ENCODE data around the gene DSE. TPM values are rescaled to one million over a fixed set of nuclear protein-coding genes. Genes with fewer than 3 reads are reported as not detected.

DSE gene
- total and polyA plus RNA-seq, 9 donors = 23.1 to 61.6 (median 40.6) TPM

GRCh38 chr6:116363759-116364158, 7.0 kb upstream of the DSE start:
- Histone ChIP-seq H3K9me3 (no peaks in the 10 kb centered on the region), H3K27ac (no peak overlapping the region), H3K4me1 (ENCODE audit: insufficient read depth) (no peaks in the 10 kb centered on the region), H3K27me3 (no peaks in the 10 kb centered on the region), H3K36me3 (no peaks in the 10 kb centered on the region), H3K4me3 (no peak overlapping the region)
- no peak for DNase-seq
- intact Hi-C loops (cut with DNase I) = no loop called here
- TF ChIP-seq POLR2A (IDR thresholded peaks at IDR 0.05) = no peak
- no peak for TF ChIP-seq EP300 (IDR thresholded peaks at IDR 0.05)

GRCh38 chr6:116364321-116364720, 6.4 kb upstream of the DSE start:
- no peak overlapping the region for H3K4me3 ChIP-seq
- H3K27me3 ChIP-seq = no peaks in the 10 kb centered on the region
- TF ChIP-seq EP300 (IDR thresholded peaks at IDR 0.05) = no peak
- no peak for TF ChIP-seq CTCF (IDR thresholded peaks at IDR 0.05)
- TF ChIP-seq POLR2A (IDR thresholded peaks at IDR 0.05) = no peak
- no peak overlapping the region for H3K27ac ChIP-seq
- WGBS, 3 donors = 53 to 72% (median 69%) methylated on average over 2 of the region's 2 CpGs
- intact Hi-C loops (cut with DNase I) = no loop called here
- H3K4me1 ChIP-seq (ENCODE audit: insufficient read depth) = no peaks in the 10 kb centered on the region
- DNase-seq = no peak
- H3K9me3 ChIP-seq = no peaks in the 10 kb centered on the region
- H3K36me3 ChIP-seq = no peaks in the 10 kb centered on the region

- no peak overlapping the region for H3K27ac ChIP-seq
- H3K4me1 ChIP-seq (ENCODE audit: insufficient read depth) = peaks cover 3% of the 10 kb centered on the region
- H3K36me3 ChIP-seq = no peaks in the 10 kb centered on the region
- TF ChIP-seq CTCF (IDR thresholded peaks at IDR 0.05) = no peak
- TF ChIP-seq POLR2A (IDR thresholded peaks at IDR 0.05) = no peak
- TF ChIP-seq EP300 (IDR thresholded peaks at IDR 0.05) = no peak
- no peak for DNase-seq
- intact Hi-C loops (cut with DNase I) = no loop called here
- no peaks in the 10 kb centered on the region for H3K9me3 ChIP-seq
- H3K27me3 ChIP-seq = no peaks in the 10 kb centered on the region
- no peak overlapping the region for H3K4me3 ChIP-seq
- 61 to 72% (median 65%) methylated on average over 2 of the region's 2 CpGs for WGBS, 3 donors
Observed at GRCh38 chr6:116365743-116366142, 5.0 kb upstream of the DSE start.

- WGBS, 3 donors = 93 to 96% (median 94%) methylated on average over 6 of the region's 6 CpGs
- no peaks in the 10 kb centered on the region for H3K9me3 ChIP-seq
- intact Hi-C loops (cut with DNase I) = no loop called here
- H3K36me3 ChIP-seq = no peaks in the 10 kb centered on the region
- no peak overlapping the region for H3K4me3 ChIP-seq
- no peak for DNase-seq
- no peak overlapping the region for H3K27ac ChIP-seq
- TF ChIP-seq EP300 (IDR thresholded peaks at IDR 0.05) = no peak
- no peaks in the 10 kb centered on the region for H3K27me3 ChIP-seq
- peaks cover 3% of the 10 kb centered on the region for H3K4me1 ChIP-seq (ENCODE audit: insufficient read depth)
Observed at GRCh38 chr6:116366740-116367275, 3.9 kb upstream of the DSE start.

GRCh38 chr6:116369540-116369939, 1.2 kb upstream of the DSE start:
- no peaks in the 10 kb centered on the region for H3K36me3 ChIP-seq
- H3K27me3 ChIP-seq = no peaks in the 10 kb centered on the region
- H3K4me3 ChIP-seq = no peak overlapping the region
- DNase-seq = no peak
- intact Hi-C loops (cut with DNase I) = no loop called here
- WGBS, 3 donors = 42 to 53% (median 45%) methylated on average over 1 of the region's 1 CpG
- H3K4me1 ChIP-seq (ENCODE audit: insufficient read depth) = peaks cover 4% of the 10 kb centered on the region
- H3K27ac ChIP-seq = peak overlapping the region in 1 of 2 donors; percentile 97
- TF ChIP-seq EP300 (IDR thresholded peaks at IDR 0.05) (no peak), POLR2A (IDR thresholded peaks at IDR 0.05) (no peak), CTCF (IDR thresholded peaks at IDR 0.05) (no peak)
- no peaks in the 10 kb centered on the region for H3K9me3 ChIP-seq
